Fibroblast of gingiva (primary cell): ENCODE data around the gene PRR19.

Experiments
- DNase-seq: peaks from one replicate; pipeline ENCODE4 v3.0.0-alpha.2; 2011; ENCODE audit warnings: low read depth

PRR19 gene

GRCh38 chr19:42283188-42284065 is 18.5 kb upstream of the PRR19 start:
- DNase-seq = peak; percentile 94

GRCh38 chr19:42284066-42284501 is 17.8 kb upstream of the PRR19 start:
- peak; percentile 82 for DNase-seq

- DNase-seq = no peak
Measured at GRCh38 chr19:42284591-42285341, 17.2 kb upstream of the PRR19 start.

GRCh38 chr19:42285541-42285941 is 16.4 kb upstream of the PRR19 start:
- DNase-seq = no peak

- DNase-seq = no peak
Measured at GRCh38 chr19:42285988-42286348, 16.0 kb upstream of the PRR19 start.

GRCh38 chr19:42286349-42287016 is 15.4 kb upstream of the PRR19 start:
- DNase-seq = no peak

- DNase-seq = no peak
Measured at GRCh38 chr19:42287017-42287826, 14.7 kb upstream of the PRR19 start.

GRCh38 chr19:42287827-42288107 is 14.2 kb upstream of the PRR19 start:
- no peak for DNase-seq

- DNase-seq = no peak
Measured at GRCh38 chr19:42288387-42288786, 13.5 kb upstream of the PRR19 start.

- DNase-seq = no peak
Measured at GRCh38 chr19:42288881-42289555, 12.9 kb upstream of the PRR19 start.

GRCh38 chr19:42289556-42290041 is 12.3 kb upstream of the PRR19 start:
- no peak for DNase-seq

- DNase-seq = no peak
Measured at GRCh38 chr19:42290136-42290522, 11.8 kb upstream of the PRR19 start.

- no peak for DNase-seq
Measured at GRCh38 chr19:42290523-42291434, 11.2 kb upstream of the PRR19 start.

GRCh38 chr19:42291435-42291810 is 10.5 kb upstream of the PRR19 start:
- DNase-seq = no peak

GRCh38 chr19:42292042-42292960 is 9.6 kb upstream of the PRR19 start:
- no peak for DNase-seq

GRCh38 chr19:42292963-42293362 is 9.0 kb upstream of the PRR19 start:
- DNase-seq = no peak

GRCh38 chr19:42293540-42293939 is 8.4 kb upstream of the PRR19 start:
- DNase-seq = no peak

- DNase-seq = no peak
Measured at GRCh38 chr19:42293948-42294347, 8.0 kb upstream of the PRR19 start.

- DNase-seq = no peak
Measured at GRCh38 chr19:42294471-42295137, 7.3 kb upstream of the PRR19 start.
